Measurements from ENCODE around the gene COPG1. TPM values are rescaled to one million over a fixed set of nuclear protein-coding genes. Genes with fewer than 3 reads are reported as not detected.

COPG1 gene
- total RNA-seq, 6 donors from 2014 or later = 108 to 191 (median 171) TPM

DNA sequence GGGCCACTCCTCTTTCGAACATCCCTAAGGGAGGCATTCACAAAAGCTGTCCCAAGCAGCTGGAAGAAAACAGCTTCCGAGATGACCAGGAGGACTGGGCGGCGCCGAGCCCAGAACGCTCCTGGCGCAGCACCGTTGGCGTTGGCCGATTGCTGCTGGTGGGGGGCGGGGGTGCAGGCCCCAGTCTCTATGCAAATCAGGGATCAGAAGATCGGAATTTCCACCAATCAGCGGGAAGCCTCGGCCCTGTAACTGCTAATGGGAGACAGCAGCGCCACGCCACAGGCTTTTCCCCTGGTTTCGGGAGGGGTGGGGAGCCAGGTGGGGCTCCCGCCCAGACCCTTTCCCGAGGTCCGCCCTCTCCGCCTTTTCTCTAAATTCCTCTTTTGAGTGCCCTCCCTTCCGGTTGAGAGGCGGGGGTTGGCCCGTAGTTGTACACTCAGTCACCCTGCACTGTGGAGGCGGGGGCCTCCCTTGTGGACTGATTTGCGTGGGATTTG is 56.2 kb downstream of the COPG1 start:
- peak in 1 of 4 donors; percentile 35 for TF ChIP-seq EP300 (IDR thresholded peaks at IDR 0.05)
- TF ChIP-seq, protein P1, sequence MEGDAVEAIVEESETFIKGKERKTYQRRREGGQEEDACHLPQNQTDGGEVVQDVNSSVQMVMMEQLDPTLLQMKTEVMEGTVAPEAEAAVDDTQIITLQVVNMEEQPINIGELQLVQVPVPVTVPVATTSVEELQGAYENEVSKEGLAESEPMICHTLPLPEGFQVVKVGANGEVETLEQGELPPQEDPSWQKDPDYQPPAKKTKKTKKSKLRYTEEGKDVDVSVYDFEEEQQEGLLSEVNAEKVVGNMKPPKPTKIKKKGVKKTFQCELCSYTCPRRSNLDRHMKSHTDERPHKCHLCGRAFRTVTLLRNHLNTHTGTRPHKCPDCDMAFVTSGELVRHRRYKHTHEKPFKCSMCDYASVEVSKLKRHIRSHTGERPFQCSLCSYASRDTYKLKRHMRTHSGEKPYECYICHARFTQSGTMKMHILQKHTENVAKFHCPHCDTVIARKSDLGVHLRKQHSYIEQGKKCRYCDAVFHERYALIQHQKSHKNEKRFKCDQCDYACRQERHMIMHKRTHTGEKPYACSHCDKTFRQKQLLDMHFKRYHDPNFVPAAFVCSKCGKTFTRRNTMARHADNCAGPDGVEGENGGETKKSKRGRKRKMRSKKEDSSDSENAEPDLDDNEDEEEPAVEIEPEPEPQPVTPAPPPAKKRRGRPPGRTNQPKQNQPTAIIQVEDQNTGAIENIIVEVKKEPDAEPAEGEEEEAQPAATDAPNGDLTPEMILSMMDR (IDR thresholded peaks at IDR 0.05) = peak in 2 of 6 experiments; percentile 26 to 27
- peak in 2 of 4 donors; percentile 62 to 72 for TF ChIP-seq POLR2A (IDR thresholded peaks at IDR 0.05)
- TF ChIP-seq POLR2AphosphoS5 (IDR thresholded peaks at IDR 0.05) = peak; percentile 12 to 78
- H3K4me1 ChIP-seq = peaks cover 0 to 20% (median 16%) of the 10 kb centered on the region in 4 donors
- H3K36me3 ChIP-seq = peaks cover 0 to 37% (median 20%) of the 10 kb centered on the region in 4 donors
- H3K27ac ChIP-seq = peak overlapping the region; percentile 57 to 81 (median 67)
- H3K9me3 ChIP-seq = no peaks in the 10 kb centered on the region
- H3K4me3 ChIP-seq = peak overlapping the region in 3 of 4 donors; percentile 18 to 38 (median 38)
- peak; percentile 95 to 96 for ATAC-seq (ENCODE audit: low FRiP score in 2 of 2)
- peak; percentile 93 to 97 for DNase-seq
- no peaks in the 10 kb centered on the region for H3K27me3 ChIP-seq
- WGBS, 2 donors = 21 to 25% methylated on average over 22 to 26 of the region's 26 CpGs

DNA sequence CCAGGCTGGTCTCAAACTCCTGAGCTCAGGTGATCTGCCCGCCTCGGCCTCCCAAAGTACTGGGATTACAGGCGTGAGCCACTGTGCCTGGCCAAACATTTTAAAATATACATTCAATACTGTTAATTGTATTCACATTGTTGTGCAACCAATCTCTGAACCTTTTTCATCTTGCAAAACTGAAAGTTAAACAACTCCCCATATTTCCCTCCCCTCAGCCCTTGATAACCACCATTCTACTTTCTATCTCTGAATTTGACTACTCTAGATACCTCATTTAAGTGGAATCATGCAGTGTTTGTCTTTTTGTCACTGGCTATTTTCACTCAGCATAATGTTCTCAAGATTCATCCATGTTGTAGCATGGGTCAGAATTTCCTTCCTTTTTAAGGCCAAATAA is 59.2 kb downstream of the COPG1 start:
- no peaks in the 10 kb centered on the region for H3K27me3 ChIP-seq
- H3K4me1 ChIP-seq = peaks cover 2 to 29% (median 23%) of the 10 kb centered on the region in 4 donors
- ATAC-seq (ENCODE audit: low FRiP score in 2 of 2) (no peak), DNase-seq (no peak)
- H3K36me3 ChIP-seq = peaks cover 0 to 12% (median 4%) of the 10 kb centered on the region in 4 donors
- 81 to 97% methylated on average over 3 of the region's 3 CpGs for WGBS, 2 donors
- no peaks in the 10 kb centered on the region for H3K9me3 ChIP-seq
- no peak for TF ChIP-seq EP300 (IDR thresholded peaks at IDR 0.05)
- TF ChIP-seq, protein P1 (IDR thresholded peaks at IDR 0.05) = no peak
- no peak overlapping the region for H3K27ac ChIP-seq
- H3K4me3 ChIP-seq = no peak overlapping the region

DNA sequence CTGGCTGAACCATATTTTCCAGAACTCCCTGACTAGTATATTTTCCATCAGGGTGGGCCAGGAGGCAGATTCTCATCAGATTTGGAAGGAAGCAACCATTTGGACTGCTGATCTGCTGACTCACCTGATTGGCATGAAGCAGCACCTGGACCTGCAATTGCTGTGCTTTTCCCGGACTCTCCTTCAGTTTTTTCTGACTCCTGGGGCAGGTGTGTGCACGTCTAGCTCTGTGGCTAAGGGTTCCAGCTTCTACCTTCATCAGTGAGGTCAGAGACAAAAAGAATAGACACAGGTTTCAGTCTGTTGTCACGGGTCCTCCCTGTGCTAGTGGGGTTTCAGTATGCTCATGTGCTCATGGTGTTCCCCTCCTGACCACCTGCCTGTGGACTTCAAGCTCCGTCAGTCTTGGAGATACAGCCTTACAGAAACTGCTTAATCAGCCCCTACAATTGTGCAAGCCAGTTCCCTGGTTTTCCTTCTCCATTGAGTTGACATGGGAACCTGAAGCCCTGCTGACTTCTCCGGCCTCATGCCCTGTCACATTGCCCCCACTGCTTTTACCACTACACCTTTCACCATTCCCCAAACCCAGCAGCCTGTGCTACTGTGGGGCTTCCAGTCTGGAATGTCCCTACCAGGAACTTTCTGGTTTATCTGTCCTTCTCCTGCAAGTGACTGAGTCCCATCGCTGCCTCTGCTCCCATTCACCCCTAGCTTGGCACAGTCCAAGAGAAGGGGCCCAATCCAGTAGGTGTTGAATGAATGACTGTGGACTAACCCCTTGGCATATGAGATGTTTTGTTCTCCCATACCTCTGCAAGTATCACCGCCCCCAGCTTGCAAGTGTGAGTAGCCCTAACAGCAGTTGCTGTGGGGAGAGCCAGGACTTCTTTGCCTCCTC is 61.0 kb downstream of the COPG1 start:
- Histone ChIP-seq H3K4me1 (peaks cover 8 to 32% (median 27%) of the 10 kb centered on the region in 4 donors), H3K4me3 (no peak overlapping the region), H3K36me3 (no peaks in the 10 kb centered on the region), H3K27ac (peak overlapping the region in 2 of 4 donors; percentile 16 to 25), H3K9me3 (no peaks in the 10 kb centered on the region), H3K27me3 (no peaks in the 10 kb centered on the region)
- no peak for TF ChIP-seq POLR2AphosphoS5 (IDR thresholded peaks at IDR 0.05)
- TF ChIP-seq, protein P1 (IDR thresholded peaks at IDR 0.05) = no peak
- no peak for TF ChIP-seq POLR2A (IDR thresholded peaks at IDR 0.05)
- no peak for TF ChIP-seq EP300 (IDR thresholded peaks at IDR 0.05)
- DNase-seq = no peak
- WGBS, 2 donors = 78 to 84% methylated on average over 6 to 7 of the region's 7 CpGs
- ATAC-seq (ENCODE audit: low FRiP score in 2 of 2) = no peak

DNA sequence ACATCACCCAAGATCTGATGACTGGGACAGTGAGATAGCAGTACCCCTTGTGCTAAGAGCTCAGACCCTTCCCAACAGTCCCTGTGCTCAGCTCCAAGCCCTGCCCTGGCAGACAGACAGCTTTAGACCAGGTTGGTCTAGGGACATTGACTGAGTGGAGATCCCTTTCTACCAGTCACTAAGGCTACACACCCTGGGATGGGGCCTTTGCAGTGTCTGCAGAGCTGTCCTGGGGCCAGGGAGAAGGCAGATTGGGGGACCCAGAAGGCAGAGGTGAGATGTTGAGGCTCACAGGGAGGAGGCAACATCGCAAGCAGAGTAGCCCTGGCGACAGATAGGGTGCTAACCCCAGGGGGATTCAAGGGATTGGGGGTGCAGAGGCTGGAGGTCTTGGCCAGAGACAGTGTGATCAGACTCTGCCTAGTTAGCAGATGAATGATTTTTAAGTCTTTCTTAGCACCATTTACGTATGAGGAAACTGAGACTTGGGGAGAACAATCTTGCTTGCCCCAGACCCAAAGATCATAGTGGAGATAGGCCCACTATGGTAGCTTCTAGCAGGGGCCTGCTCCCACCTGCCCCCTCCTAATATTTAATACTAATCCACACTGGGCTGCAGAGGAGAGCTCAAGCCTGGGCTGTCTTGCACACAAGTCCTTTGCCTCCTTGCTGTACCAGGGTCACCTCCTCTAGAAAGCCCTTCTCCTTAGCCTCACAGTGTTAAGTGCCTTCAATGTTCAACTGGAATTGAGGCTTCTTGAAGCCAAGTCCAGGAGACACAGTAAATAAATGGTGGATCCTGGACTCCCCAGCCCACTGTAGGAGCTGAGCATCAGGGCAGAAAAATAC is 61.9 kb downstream of the COPG1 start:
- TF ChIP-seq POLR2AphosphoS5 (IDR thresholded peaks at IDR 0.05) (no peak), EP300 (IDR thresholded peaks at IDR 0.05) (no peak), POLR2A (IDR thresholded peaks at IDR 0.05) (no peak)
- TF ChIP-seq, protein P1 (IDR thresholded peaks at IDR 0.05) = no peak
- H3K9me3 ChIP-seq = no peaks in the 10 kb centered on the region
- peaks cover 8 to 26% (median 20%) of the 10 kb centered on the region in 4 donors for H3K4me1 ChIP-seq
- ATAC-seq (ENCODE audit: low FRiP score in 2 of 2) = no peak
- 93 to 96% methylated on average over 3 of the region's 3 CpGs for whole genome bisulfite sequencing, 2 donors
- H3K4me3 ChIP-seq = no peak overlapping the region
- H3K27me3 ChIP-seq = no peaks in the 10 kb centered on the region
- no peaks in the 10 kb centered on the region for H3K36me3 ChIP-seq
- H3K27ac ChIP-seq = peak overlapping the region in 3 of 4 donors; percentile 14 to 25 (median 16)
- DNase-seq = no peak

Measured in upper lobe of left lung (tissue), 6 donors.